ENCODE data around the gene CMIP.
"Not testable (repeated sequence)": the region's sequence is repeated elsewhere in the genome, so short reads cannot be mapped to it uniquely, and the experiment has no call there.

Gene CMIP

DNA sequence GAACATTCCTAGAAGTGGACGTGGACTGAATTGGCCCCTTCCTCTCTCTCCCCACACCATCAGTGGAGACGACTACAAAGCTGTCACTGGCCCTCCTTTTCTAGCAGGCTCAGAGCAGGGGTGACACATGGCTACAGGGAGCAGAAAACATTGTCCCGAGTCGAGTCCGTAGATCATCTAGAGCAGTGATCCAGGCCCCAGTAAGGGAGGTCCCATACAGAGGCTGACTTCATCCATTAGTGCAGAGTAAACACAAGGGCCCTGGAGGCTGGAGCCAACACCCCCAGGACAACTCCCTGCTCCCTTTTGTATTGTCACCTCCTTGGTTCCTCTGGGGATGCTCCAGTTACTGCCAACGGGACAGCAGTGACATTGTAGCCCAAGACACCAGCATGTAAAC is 130.7 kb downstream of the CMIP start:
- no peaks in the 10 kb centered on the region for H3K36me3 Mint-ChIP-seq
- no peaks in the 10 kb centered on the region for H3K27me3 Mint-ChIP-seq
- no peak overlapping the region for H3K27ac Mint-ChIP-seq
- H3K4me1 Mint-ChIP-seq (ENCODE audit: low read depth), result peaks cover 4% of the 10 kb centered on the region
- no peak overlapping the region for H3K4me3 Mint-ChIP-seq
- H3K9me3 Mint-ChIP-seq (ENCODE audit: low read depth), result no peaks in the 10 kb centered on the region

GRCh38 chr16:81575834-81576233 is 131.2 kb downstream of the CMIP start:
- peaks cover 1% of the 10 kb centered on the region for H3K36me3 Mint-ChIP-seq
- no peak overlapping the region for H3K27ac Mint-ChIP-seq
- no peaks in the 10 kb centered on the region for H3K27me3 Mint-ChIP-seq
- no peaks in the 10 kb centered on the region for H3K9me3 Mint-ChIP-seq (ENCODE audit: low read depth)
- H3K4me1 Mint-ChIP-seq (ENCODE audit: low read depth), result peaks cover 4% of the 10 kb centered on the region
- no peak overlapping the region for H3K4me3 Mint-ChIP-seq

DNA sequence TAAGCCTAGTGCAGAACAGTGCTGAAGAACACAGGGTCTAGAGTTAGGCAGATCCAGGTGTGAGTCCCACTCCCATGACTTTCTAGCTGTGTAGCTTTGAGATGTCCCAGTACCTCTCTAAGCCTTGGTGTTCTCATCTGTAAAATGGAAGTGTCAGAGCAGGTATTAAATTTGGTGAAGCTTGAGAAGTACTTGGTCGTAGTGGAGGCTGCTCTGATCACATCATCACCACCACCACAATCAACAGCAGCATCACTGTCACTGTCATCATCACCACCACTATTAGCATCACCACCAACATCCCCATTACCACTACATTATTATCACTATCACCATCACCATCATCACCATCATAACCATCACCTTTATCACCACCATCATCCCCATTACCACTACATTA is 132.1 kb downstream of the CMIP start:
- peaks cover 3% of the 10 kb centered on the region for H3K36me3 Mint-ChIP-seq
- no peak overlapping the region for H3K4me3 Mint-ChIP-seq
- no peaks in the 10 kb centered on the region for H3K27me3 Mint-ChIP-seq
- H3K27ac Mint-ChIP-seq, result no peak overlapping the region
- peaks cover 4% of the 10 kb centered on the region for H3K4me1 Mint-ChIP-seq (ENCODE audit: low read depth)
- H3K9me3 Mint-ChIP-seq (ENCODE audit: low read depth), result no peaks in the 10 kb centered on the region

DNA sequence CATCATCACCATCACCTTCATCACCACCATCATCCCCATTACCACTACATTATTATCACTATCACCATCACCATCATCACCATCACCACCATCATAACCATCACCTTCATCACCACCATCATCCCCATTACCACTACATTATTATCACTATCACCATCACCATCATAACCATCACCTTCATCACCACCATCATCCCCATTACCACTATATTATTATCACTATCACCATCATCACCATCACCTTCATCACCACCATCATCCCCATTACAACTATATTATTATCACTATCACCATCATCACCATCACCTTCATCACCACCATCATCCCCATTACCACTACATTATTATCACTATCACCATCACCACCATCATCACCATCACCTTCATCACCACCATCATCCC is 132.7 kb downstream of the CMIP start:
- not testable (repeated sequence) for H3K4me3 Mint-ChIP-seq; H3K36me3 Mint-ChIP-seq; H3K9me3 Mint-ChIP-seq (ENCODE audit: low read depth); H3K27me3 Mint-ChIP-seq; H3K4me1 Mint-ChIP-seq (ENCODE audit: low read depth); H3K27ac Mint-ChIP-seq

GRCh38 chr16:81578076-81578475 is 133.5 kb downstream of the CMIP start:
- no peaks in the 10 kb centered on the region for H3K27me3 Mint-ChIP-seq
- peaks cover 6% of the 10 kb centered on the region for H3K36me3 Mint-ChIP-seq
- H3K4me3 Mint-ChIP-seq, result no peak overlapping the region
- peaks cover 2% of the 10 kb centered on the region for H3K4me1 Mint-ChIP-seq (ENCODE audit: low read depth)
- no peaks in the 10 kb centered on the region for H3K9me3 Mint-ChIP-seq (ENCODE audit: low read depth)
- no peak overlapping the region for H3K27ac Mint-ChIP-seq

GRCh38 chr16:81578636-81579413 is 134.2 kb downstream of the CMIP start:
- Mint-ChIP-seq H3K36me3 (peaks cover 6% of the 10 kb centered on the region), H3K4me3 (no peak overlapping the region), H3K9me3 (ENCODE audit: low read depth) (no peaks in the 10 kb centered on the region), H3K4me1 (ENCODE audit: low read depth) (peaks cover 2% of the 10 kb centered on the region), H3K27me3 (no peaks in the 10 kb centered on the region), H3K27ac (no peak overlapping the region)

DNA sequence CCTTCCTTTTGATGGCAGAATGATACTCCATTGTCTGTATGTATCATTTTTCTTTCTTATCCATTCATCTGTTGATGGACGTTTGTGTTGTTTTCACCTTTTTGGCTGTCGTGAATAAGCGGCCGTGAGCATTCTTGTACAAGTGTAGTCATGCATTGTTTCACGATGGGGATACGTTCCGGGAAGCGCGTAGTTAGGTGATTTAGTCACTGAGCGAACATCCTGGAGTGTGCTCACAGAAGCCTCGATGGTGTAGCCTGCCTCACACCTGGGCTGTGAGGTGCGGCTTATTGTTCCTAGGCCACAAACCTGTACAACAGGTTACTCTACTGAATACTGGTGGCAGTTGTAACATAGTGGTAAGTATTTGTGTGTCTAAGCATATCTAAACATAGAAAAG is 136.5 kb downstream of the CMIP start:
- Mint-ChIP-seq H3K36me3 (peaks cover 11% of the 10 kb centered on the region), H3K4me1 (ENCODE audit: low read depth) (no peaks in the 10 kb centered on the region), H3K27ac (no peak overlapping the region), H3K9me3 (ENCODE audit: low read depth) (no peaks in the 10 kb centered on the region), H3K27me3 (no peaks in the 10 kb centered on the region), H3K4me3 (no peak overlapping the region)

GRCh38 chr16:81582655-81583441 is 138.2 kb downstream of the CMIP start:
- Mint-ChIP-seq H3K27ac (no peak overlapping the region), H3K36me3 (peaks cover 13% of the 10 kb centered on the region), H3K9me3 (ENCODE audit: low read depth) (no peaks in the 10 kb centered on the region), H3K4me1 (ENCODE audit: low read depth) (no peaks in the 10 kb centered on the region), H3K4me3 (no peak overlapping the region), H3K27me3 (no peaks in the 10 kb centered on the region)

- Mint-ChIP-seq H3K27me3 (no peaks in the 10 kb centered on the region), H3K4me3 (no peak overlapping the region), H3K36me3 (peaks cover 13% of the 10 kb centered on the region), H3K4me1 (ENCODE audit: low read depth) (no peaks in the 10 kb centered on the region), H3K27ac (no peak overlapping the region), H3K9me3 (ENCODE audit: low read depth) (no peaks in the 10 kb centered on the region)
These were observed 139.5 kb downstream of the CMIP start for GRCh38 chr16:81583893-81584631.

DNA sequence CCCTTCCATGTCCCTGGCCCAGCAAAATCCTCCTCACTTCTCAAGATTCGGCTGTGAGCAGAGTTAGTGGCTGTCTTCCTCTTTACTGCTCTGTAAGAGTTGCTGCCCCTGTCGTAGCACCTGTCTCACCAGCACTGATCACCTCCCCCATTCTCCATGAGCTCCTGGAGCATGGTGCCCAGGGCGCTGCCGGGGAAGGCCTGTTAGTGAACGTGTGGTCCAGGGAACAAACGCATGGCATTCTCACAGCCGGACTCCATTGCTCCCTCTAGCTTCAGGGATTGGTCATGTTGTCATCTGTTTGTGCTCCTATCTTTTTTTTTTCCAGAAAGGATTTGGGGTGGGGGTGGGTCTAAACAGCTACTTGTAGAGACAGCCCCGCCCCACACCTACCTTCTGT is 141.2 kb downstream of the CMIP start:
- Mint-ChIP-seq H3K36me3 (peaks cover 14% of the 10 kb centered on the region), H3K4me3 (no peak overlapping the region), H3K9me3 (ENCODE audit: low read depth) (no peaks in the 10 kb centered on the region), H3K4me1 (ENCODE audit: low read depth) (no peaks in the 10 kb centered on the region), H3K27ac (no peak overlapping the region), H3K27me3 (no peaks in the 10 kb centered on the region)

DNA sequence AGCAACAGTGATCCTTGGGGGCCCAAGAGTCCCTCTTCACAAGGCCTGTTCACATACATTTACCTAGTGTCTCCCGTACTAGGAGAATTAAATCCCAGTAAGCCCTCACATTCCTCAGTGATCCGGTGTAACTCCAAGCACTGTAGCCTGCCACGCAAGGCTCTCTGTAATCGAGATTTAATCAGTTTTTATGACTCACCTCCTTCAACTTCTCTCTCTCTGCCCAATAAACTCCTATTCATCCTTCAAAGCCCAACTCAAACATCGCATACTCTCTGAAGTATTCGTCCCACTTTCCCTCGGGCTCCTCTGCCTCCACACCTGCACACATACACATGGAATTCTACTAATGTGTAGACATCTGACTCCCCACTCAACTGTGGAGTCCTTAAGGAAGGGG is 141.8 kb downstream of the CMIP start:
- H3K27ac Mint-ChIP-seq, result no peak overlapping the region
- no peaks in the 10 kb centered on the region for H3K27me3 Mint-ChIP-seq
- H3K4me1 Mint-ChIP-seq (ENCODE audit: low read depth), result no peaks in the 10 kb centered on the region
- no peaks in the 10 kb centered on the region for H3K9me3 Mint-ChIP-seq (ENCODE audit: low read depth)
- H3K4me3 Mint-ChIP-seq, result no peak overlapping the region
- peaks cover 12% of the 10 kb centered on the region for H3K36me3 Mint-ChIP-seq

DNA sequence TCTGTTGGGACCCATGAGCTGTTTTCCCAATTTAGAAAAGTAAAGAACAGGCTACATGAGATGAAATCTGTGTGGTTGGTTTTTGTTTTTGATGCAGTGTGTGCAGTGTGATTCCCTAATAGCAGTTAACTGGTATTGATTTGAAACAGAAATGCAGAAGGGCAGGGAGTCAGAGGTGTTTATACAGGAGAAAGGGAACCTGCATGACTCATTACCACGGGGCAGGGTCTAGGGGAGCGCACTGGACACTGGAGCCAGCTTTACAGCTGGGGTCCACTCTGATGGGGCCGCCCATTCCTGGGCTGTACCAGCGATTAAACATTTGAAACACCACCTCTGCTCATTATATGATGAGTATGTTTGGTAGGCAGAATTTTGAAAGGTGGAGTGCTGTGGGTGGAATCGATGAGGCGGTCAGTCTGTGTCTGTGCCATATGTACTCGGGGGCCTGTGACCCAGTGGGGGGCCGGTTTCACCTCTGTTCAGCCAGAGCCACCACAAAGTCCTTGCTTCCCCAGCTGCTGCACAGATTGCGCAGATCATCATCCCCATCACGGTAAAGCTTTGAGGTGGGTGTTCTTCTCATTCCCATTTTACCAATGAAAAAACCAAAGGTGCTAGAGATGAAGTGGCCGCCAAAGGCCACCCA is 142.5 kb downstream of the CMIP start:
- no peak overlapping the region for H3K27ac Mint-ChIP-seq
- H3K4me3 Mint-ChIP-seq, result no peak overlapping the region
- no peaks in the 10 kb centered on the region for H3K9me3 Mint-ChIP-seq (ENCODE audit: low read depth)
- no peaks in the 10 kb centered on the region for H3K27me3 Mint-ChIP-seq
- H3K36me3 Mint-ChIP-seq, result peaks cover 12% of the 10 kb centered on the region
- no peaks in the 10 kb centered on the region for H3K4me1 Mint-ChIP-seq (ENCODE audit: low read depth)

DNA sequence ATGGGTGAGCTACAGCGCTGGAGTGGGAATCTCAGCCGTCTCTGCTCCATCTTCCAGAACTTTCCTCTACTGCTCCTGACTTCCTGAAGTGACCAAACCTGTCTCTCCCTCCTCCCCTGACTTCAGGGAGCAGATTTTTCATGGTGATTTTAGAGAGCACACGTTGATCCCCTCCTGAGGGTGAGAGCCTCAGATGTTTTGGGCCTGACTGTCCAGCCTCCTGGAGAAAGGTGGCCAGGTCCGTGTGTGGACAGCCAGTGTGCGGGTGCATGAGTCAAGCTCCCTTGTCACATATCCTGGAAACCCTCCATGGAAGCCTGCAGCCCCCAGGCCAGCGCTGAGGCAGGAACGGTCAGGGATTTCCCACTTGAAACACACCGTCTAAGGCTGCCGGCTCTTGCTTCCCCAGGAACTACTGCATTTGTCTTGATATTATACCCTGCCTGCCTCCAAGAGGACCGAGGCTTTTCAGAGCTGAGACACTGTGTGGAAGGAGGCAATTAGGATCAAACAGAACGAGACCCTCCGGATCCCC is 143.1 kb downstream of the CMIP start:
- Mint-ChIP-seq H3K36me3 (peaks cover 10% of the 10 kb centered on the region), H3K27me3 (no peaks in the 10 kb centered on the region), H3K4me1 (ENCODE audit: low read depth) (no peaks in the 10 kb centered on the region), H3K9me3 (ENCODE audit: low read depth) (no peaks in the 10 kb centered on the region), H3K4me3 (no peak overlapping the region), H3K27ac (no peak overlapping the region)

DNA sequence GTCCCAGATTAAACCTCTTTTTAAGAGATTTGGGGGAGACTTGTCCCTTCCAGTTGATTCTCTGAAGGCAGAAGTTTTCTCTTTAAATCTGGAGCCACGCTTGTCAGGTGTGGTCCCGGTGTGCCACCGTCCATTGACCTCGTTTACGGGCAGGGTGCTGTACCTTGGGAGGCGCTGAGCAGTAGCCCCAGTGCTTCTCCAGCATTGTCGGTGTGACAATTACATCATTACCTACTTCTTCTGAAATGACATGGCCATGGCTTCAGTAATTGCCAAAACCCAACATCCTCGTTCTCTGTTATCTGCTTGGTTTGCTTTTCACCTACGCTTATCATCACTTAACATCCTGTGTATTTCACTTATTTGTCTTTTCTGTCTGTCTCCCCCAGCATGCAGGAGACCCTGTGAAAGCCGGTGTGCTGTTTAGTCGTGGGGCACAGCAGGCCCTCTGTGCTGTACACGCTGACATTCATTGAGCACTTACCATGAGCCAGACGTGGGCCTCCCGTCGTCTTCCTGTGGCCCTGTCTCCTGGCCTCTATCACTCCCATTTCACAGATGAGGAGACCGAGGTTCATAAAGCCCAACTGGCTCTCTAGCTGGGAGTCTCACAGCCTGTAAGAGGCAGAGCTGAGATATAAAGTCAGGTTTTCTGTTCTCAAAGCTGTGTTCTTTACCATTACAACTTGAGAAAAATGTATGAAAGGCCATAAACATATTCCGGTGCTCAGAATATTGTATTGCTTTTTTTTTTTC is 143.9 kb downstream of the CMIP start:
- Mint-ChIP-seq H3K27ac (no peak overlapping the region), H3K27me3 (no peaks in the 10 kb centered on the region), H3K36me3 (peaks cover 9% of the 10 kb centered on the region), H3K9me3 (ENCODE audit: low read depth) (no peaks in the 10 kb centered on the region), H3K4me3 (no peak overlapping the region), H3K4me1 (ENCODE audit: low read depth) (no peaks in the 10 kb centered on the region)
